A673 (cell line): Measurements from ENCODE around the gene MAP7D2. TPM values are rescaled to one million over a fixed set of nuclear protein-coding genes. Genes with fewer than 3 reads are reported as not detected.

Experiments used
- BruUV-seq: library from RNA; stranded (reverse); fragments of 400-500 nt; replicated peaks from 2 replicates; lab custom pipeline; 2021; lab: Mats Ljungman, UMichigan
- CTCF ChIA-PET: fragments of 300-600 bp; sonication (Branson Sonifier 250); formaldehyde crosslinking; loops from one replicate; lab custom pipeline; 2022; ENCODE audit warnings: antibody characterized with exemption; lab: Charles Lee
- POLR2A ChIA-PET: fragments of 300-600 bp; sonication (Branson Sonifier 250); formaldehyde crosslinking; loops from one replicate; lab custom pipeline; 2022; ENCODE audit warnings: antibody characterized with exemption; ENCODE audit not compliant: low non-redundant PET; lab: Charles Lee
- DNase-seq: peaks from one replicate; pipeline ENCODE4 v3.0.0-alpha.2; 2015; ENCODE audit warnings: low spot score
- H3K27ac ChIP-seq: fragments of 200-600 bp; sonication (generic); 2 replicates; pipeline ENCODE4 v1.5.1; 2016; ENCODE audit warnings: mixed run types, low read depth, mild to moderate bottlenecking, mixed read lengths, antibody characterized with exemption, low read length; ENCODE audit not compliant: poor library complexity, severe bottlenecking
- H3K27me3 ChIP-seq: fragments of 200-600 bp; sonication (generic); replicated peaks from 2 replicates; pipeline ENCODE4 v1.6.1; 2017; ENCODE audit warnings: mixed run types, low read depth, mild to moderate bottlenecking, mixed read lengths, antibody characterized with exemption, low read length; ENCODE audit not compliant: insufficient read depth, poor library complexity
- H3K36me3 ChIP-seq: fragments of 200-600 bp; sonication (generic); 2 replicates; pipeline ENCODE4 v1.6.1; 2016; ENCODE audit warnings: mixed run types, mild to moderate bottlenecking, mixed read lengths, antibody characterized with exemption, low read length; ENCODE audit not compliant: insufficient read depth, poor library complexity, severe bottlenecking
- H3K4me1 ChIP-seq: fragments of 200-600 bp; sonication (generic); 2 replicates; pipeline ENCODE4 v1.6.1; 2017; ENCODE audit warnings: mixed run types, mild to moderate bottlenecking, mixed read lengths, antibody characterized with exemption, low read length; ENCODE audit not compliant: insufficient read depth, poor library complexity, severe bottlenecking
- H3K4me3 ChIP-seq: fragments of 200-600 bp; sonication (generic); 2 replicates; pipeline ENCODE4 v1.5.1; 2016; ENCODE audit warnings: low read depth, mixed run types, mild to moderate bottlenecking, mixed read lengths, low read length; ENCODE audit not compliant: poor library complexity, severe bottlenecking
- H3K9me3 ChIP-seq: fragments of 200-600 bp; sonication (generic); 2 replicates; pipeline ENCODE4 v1.6.1; 2016; ENCODE audit warnings: mixed run types, low read depth, mild to moderate bottlenecking, mixed read lengths, antibody characterized with exemption, low read length; ENCODE audit not compliant: poor library complexity, severe bottlenecking
- CTCF ChIP-seq: fragments of 300-800, 200-600 bp; sonication (generic); conservative IDR thresholded peaks from 2 replicates; pipeline ENCODE4 v1.5.1; 2017; ENCODE audit warnings: low read depth, mild to moderate bottlenecking, antibody characterized with exemption, low read length, moderate library complexity, mixed read lengths
- EZH2 ChIP-seq: fragments of 200-600 bp; sonication (generic); IDR thresholded peaks from 2 replicates; pipeline ENCODE4 v1.6.1; 2017; ENCODE audit warnings: borderline replicate concordance, low read depth, mild to moderate bottlenecking, mixed read lengths, antibody characterized with exemption, low read length; ENCODE audit not compliant: poor library complexity, severe bottlenecking
- intact Hi-C: fragments of 100-400 bp; cut with micrococcal nuclease; formaldehyde crosslinking; loops from one replicate; pipeline ENCODE4 v1.10.0; 2022; ENCODE audit not compliant: unreplicated experiment
- total RNA-seq: library from RNA; stranded (reverse); gene quantifications from 2 replicates; pipeline ENCODE4 v1.2.3, GENCODE V29; 2021

The MAP7D2 gene
- total RNA-seq, 1 experiment from 2014 or later, result 1.2 TPM

DNA sequence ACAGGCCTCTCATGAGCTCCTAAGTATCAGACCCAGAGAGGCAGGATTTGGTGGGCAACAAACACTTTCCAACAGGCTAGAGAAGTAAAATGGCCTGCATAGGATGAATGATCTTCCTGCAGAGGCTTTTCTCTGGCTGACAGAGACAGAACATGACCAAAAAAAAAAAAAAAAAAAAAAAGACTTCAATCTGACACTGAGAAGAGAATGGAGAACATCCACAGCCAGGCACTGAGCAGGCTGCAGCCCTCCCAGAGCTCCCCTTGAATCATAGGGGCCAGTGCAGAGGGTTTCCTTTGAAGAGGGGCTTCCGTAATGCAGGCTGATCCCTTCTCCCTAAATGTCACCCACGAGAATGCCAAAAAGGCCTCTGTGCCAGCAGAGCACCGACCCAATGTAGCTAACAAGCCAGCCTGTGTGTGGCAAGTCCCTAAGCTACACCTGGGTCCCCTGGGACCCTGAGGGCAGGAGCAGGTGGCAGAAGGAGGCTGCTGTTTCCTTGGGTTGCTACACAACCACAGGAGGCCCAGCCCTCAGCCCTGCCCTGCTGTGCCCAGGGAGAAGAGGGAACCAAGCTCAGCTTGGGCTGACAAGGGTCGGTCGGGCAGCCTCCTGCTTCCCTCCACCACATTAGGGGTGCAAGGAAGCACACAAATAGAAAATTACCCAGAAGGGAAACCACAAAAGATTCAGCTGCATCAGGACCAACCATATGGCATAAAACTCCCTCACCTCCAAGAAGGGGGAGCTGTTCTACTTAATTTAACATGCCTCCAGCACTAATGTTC is 55.6 kb downstream of the MAP7D2 start:
- ChIA-PET POLR2A (no interaction called here), CTCF (no interaction called here)
- no peaks in the 10 kb centered on the region for H3K9me3 ChIP-seq
- DNase-seq, result no peak
- H3K27ac ChIP-seq, result no peak overlapping the region
- intact Hi-C loops, result loop anchor here (5.0 to 10.0 kb wide), 2 partner anchors 324 to 466 kb away; no protein-coding TSS in a partner anchor
- TF ChIP-seq EZH2, result no peak
- H3K4me3 ChIP-seq, result no peak overlapping the region
- H3K27me3 ChIP-seq, result no peaks in the 10 kb centered on the region
- BruUV-seq, result no TSS peak
- H3K4me1 ChIP-seq, result no peaks in the 10 kb centered on the region
- no peaks in the 10 kb centered on the region for H3K36me3 ChIP-seq

GRCh38 chrX:20059467-20060128 is 57.1 kb downstream of the MAP7D2 start:
- no peaks in the 10 kb centered on the region for H3K36me3 ChIP-seq
- H3K4me3 ChIP-seq, result no peak overlapping the region
- ChIA-PET CTCF (no interaction called here), POLR2A (no interaction called here)
- intact Hi-C loops, result loop anchor here (2.0 to 10.0 kb wide), 3 partner anchors 155 to 465 kb away; no protein-coding TSS in a partner anchor
- no TSS peak for BruUV-seq
- no peak overlapping the region for H3K27ac ChIP-seq
- no peaks in the 10 kb centered on the region for H3K27me3 ChIP-seq
- no peaks in the 10 kb centered on the region for H3K4me1 ChIP-seq
- peak; percentile 32 for DNase-seq
- TF ChIP-seq EZH2 (no peak), CTCF (no peak)
- H3K9me3 ChIP-seq, result no peaks in the 10 kb centered on the region

GRCh38 chrX:20057479-20057878 is 59.2 kb downstream of the MAP7D2 start:
- ChIA-PET CTCF (no interaction called here), POLR2A (no interaction called here)
- TF ChIP-seq CTCF (no peak), EZH2 (no peak)
- no TSS peak for BruUV-seq
- no peaks in the 10 kb centered on the region for H3K27me3 ChIP-seq
- no peak for DNase-seq
- H3K9me3 ChIP-seq, result no peaks in the 10 kb centered on the region
- no peaks in the 10 kb centered on the region for H3K4me1 ChIP-seq
- H3K27ac ChIP-seq, result no peak overlapping the region
- intact Hi-C loops, result no loop called here
- no peak overlapping the region for H3K4me3 ChIP-seq
- H3K36me3 ChIP-seq, result no peaks in the 10 kb centered on the region
